Astrocyte (in vitro differentiated cells and primary cell): ENCODE results near the gene ZSCAN9. TPM values are rescaled to one million over a fixed set of nuclear protein-coding genes. Genes with fewer than 3 reads are reported as not detected.

Experiments used
- DNase-seq: peaks from one replicate; pipeline ENCODE4 v3.0.0-alpha.2; 2010; ENCODE audit warnings: low read depth
- FAIRE-seq: peaks from 2 replicates; lab custom pipeline; 2011; peaks lifted over from hg19 to GRCh38; lab: Jason Lieb, UNC
- H2AFZ ChIP-seq: 2 replicates; pipeline ENCODE4 v1.6.0; 2012; ENCODE audit warnings: low read depth, low read length, inconsistent platforms
- H3K27ac ChIP-seq: 2 replicates; pipeline ENCODE4 v1.5.1; 2011; ENCODE audit warnings: low read depth, low read length, inconsistent platforms
- H3K27me3 ChIP-seq: 2 replicates; pipeline ENCODE4 v1.6.0; 2011; ENCODE audit warnings: low read length, inconsistent platforms; ENCODE audit not compliant: insufficient read depth
- H3K36me3 ChIP-seq: 2 replicates; pipeline ENCODE4 v1.5.1; 2011; ENCODE audit warnings: low read length, inconsistent platforms; ENCODE audit not compliant: insufficient read depth
- H3K4me1 ChIP-seq: 2 replicates; pipeline ENCODE4 v1.5.1; 2011; ENCODE audit warnings: low read length, inconsistent platforms; ENCODE audit not compliant: insufficient read depth
- H3K4me2 ChIP-seq: 2 replicates; pipeline ENCODE4 v1.6.0; 2012; ENCODE audit warnings: low read length, inconsistent platforms
- H3K4me3 ChIP-seq: 2 replicates; pipeline ENCODE4 v1.5.1; 2011; ENCODE audit warnings: low read depth, mild to moderate bottlenecking, low read length, inconsistent platforms; ENCODE audit not compliant: insufficient read depth
- H3K79me2 ChIP-seq: 2 replicates; pipeline ENCODE4 v1.6.0; 2012; ENCODE audit warnings: mild to moderate bottlenecking, low read length, inconsistent platforms; ENCODE audit not compliant: insufficient read depth
- H3K9ac ChIP-seq: 2 replicates; pipeline ENCODE4 v1.6.0; 2012; ENCODE audit warnings: mild to moderate bottlenecking, low read length, inconsistent platforms
- H3K9me3 ChIP-seq: 2 replicates; pipeline ENCODE4 v1.5.1; 2012; ENCODE audit warnings: low read depth, mild to moderate bottlenecking, low read length, inconsistent platforms; ENCODE audit not compliant: insufficient read depth
- H4K20me1 ChIP-seq: 2 replicates; pipeline ENCODE4 v1.6.0; 2012; ENCODE audit warnings: low read length, inconsistent platforms; ENCODE audit not compliant: insufficient read depth
- H3K27ac Mint-ChIP-seq: one replicate; pipeline ENCODE4 v1.8.0; 2021; ENCODE audit warnings: mild to moderate bottlenecking, mixed read lengths; ENCODE audit not compliant: unreplicated experiment
- H3K27me3 Mint-ChIP-seq: one replicate; pipeline ENCODE4 v1.8.0; 2021; ENCODE audit warnings: low read depth, mixed read lengths; ENCODE audit not compliant: unreplicated experiment
- H3K36me3 Mint-ChIP-seq: one replicate; pipeline ENCODE4 v1.8.0; 2021; ENCODE audit warnings: low read depth, mixed read lengths; ENCODE audit not compliant: unreplicated experiment
- H3K4me1 Mint-ChIP-seq: one replicate; pipeline ENCODE4 v1.8.0; 2021; ENCODE audit warnings: low read depth, mixed read lengths; ENCODE audit not compliant: unreplicated experiment
- H3K4me3 Mint-ChIP-seq: one replicate; pipeline ENCODE4 v1.8.0; 2021; ENCODE audit warnings: mild to moderate bottlenecking, moderate library complexity, mixed read lengths; ENCODE audit not compliant: unreplicated experiment
- H3K9me3 Mint-ChIP-seq: one replicate; pipeline ENCODE4 v1.8.0; 2021; ENCODE audit warnings: mild to moderate bottlenecking, mixed read lengths; ENCODE audit not compliant: unreplicated experiment
- EZH2 ChIP-seq: IDR thresholded peaks from 2 replicates; pipeline ENCODE4 v1.6.1; 2012; ENCODE audit warnings: mild to moderate bottlenecking, low read length, inconsistent platforms; ENCODE audit not compliant: insufficient read depth
- total RNA-seq: library from RNA; stranded (reverse); gene quantifications from 2 replicates; pipeline ENCODE4 v1.2.1, GENCODE V29; 2021
- TF ChIP-seq, protein P1 (sequence below): IDR thresholded peaks from 2 replicates; pipeline ENCODE4 v1.5.1; 2011; ENCODE audit warnings: low read depth, mild to moderate bottlenecking, inconsistent platforms, low read length, moderate library complexity; ENCODE audit not compliant: insufficient read depth

The ZSCAN9 gene
- total RNA-seq, 1 donor from 2014 or later = 16.9 TPM

DNA sequence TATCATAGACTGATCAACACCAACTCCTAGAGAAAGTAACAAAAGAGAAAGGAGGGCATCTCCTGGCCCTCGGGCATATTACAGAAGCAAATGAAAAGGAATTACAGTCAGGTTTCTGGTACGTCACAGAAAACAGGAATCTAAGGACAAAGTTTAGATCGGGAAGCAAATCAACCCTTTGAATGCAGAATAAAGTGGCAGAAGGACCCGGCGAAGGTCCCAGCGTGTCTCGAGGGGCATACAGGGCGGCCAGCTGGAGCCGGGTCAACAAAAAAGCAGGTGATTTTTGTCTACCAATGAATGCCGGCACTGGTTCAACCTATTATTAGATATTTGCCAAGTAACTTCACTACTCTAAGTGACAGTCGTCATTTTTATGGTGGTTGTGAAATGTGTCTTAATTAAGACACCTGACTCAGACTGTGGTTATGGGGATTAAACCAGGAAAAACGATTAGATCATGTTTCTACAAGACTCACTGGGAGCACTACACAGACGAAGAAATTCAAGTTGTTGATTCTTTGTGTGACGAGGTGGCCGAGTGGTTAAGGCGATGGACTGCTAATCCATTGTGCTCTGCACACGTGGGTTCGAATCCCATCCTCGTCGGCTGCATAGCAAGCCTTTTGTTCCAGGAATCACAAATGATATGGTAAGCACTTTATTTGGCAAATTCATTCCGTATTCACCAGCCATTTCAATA is 12.4 kb upstream of the ZSCAN9 start:
- Mint-ChIP-seq H3K36me3 (no peaks in the 10 kb centered on the region), H3K9me3 (no peaks in the 10 kb centered on the region), H3K27ac (peak overlapping the region; percentile 49), H3K27me3 (peaks cover 47% of the 10 kb centered on the region), H3K4me3 (peak overlapping the region; percentile 87), H3K4me1 (peaks cover 2% of the 10 kb centered on the region)
- peak overlapping the region; percentile 96 for H3K4me2 ChIP-seq
- H3K27me3 ChIP-seq = peaks cover 46% of the 10 kb centered on the region
- H3K79me2 ChIP-seq = no peaks in the 10 kb centered on the region
- FAIRE-seq = peak; percentile 23
- H3K4me3 ChIP-seq = peak overlapping the region; percentile 82
- H2AFZ ChIP-seq = peak overlapping the region; percentile 79
- DNase-seq = peak; percentile 76
- H3K36me3 ChIP-seq = no peaks in the 10 kb centered on the region
- peak overlapping the region; percentile 77 for H3K9ac ChIP-seq
- TF ChIP-seq EZH2 = no peak
- TF ChIP-seq, protein P1, sequence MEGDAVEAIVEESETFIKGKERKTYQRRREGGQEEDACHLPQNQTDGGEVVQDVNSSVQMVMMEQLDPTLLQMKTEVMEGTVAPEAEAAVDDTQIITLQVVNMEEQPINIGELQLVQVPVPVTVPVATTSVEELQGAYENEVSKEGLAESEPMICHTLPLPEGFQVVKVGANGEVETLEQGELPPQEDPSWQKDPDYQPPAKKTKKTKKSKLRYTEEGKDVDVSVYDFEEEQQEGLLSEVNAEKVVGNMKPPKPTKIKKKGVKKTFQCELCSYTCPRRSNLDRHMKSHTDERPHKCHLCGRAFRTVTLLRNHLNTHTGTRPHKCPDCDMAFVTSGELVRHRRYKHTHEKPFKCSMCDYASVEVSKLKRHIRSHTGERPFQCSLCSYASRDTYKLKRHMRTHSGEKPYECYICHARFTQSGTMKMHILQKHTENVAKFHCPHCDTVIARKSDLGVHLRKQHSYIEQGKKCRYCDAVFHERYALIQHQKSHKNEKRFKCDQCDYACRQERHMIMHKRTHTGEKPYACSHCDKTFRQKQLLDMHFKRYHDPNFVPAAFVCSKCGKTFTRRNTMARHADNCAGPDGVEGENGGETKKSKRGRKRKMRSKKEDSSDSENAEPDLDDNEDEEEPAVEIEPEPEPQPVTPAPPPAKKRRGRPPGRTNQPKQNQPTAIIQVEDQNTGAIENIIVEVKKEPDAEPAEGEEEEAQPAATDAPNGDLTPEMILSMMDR = peak; percentile 17
- H3K4me1 ChIP-seq = peaks cover 9% of the 10 kb centered on the region
- no peaks in the 10 kb centered on the region for H4K20me1 ChIP-seq
- no peaks in the 10 kb centered on the region for H3K9me3 ChIP-seq
- no peak overlapping the region for H3K27ac ChIP-seq

DNA sequence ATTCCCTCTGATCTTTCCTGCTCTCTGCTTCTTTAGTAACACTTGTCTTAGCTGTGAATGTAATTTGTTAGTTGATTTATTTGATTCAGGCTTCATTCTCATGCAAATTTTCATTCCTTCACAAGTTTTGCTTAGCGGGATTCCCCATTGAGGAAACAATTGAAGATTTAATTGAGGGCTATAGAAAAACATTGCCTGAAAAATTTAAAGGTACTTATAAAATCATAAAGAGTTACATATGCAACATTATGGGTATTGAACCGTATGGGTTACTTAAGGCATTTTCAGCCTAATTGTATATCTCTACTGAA is 11.9 kb upstream of the ZSCAN9 start:
- Histone ChIP-seq H3K9me3 (no peaks in the 10 kb centered on the region), H3K9ac (no peak overlapping the region), H3K36me3 (no peaks in the 10 kb centered on the region), H3K79me2 (no peaks in the 10 kb centered on the region), H3K27me3 (peaks cover 41% of the 10 kb centered on the region), H3K4me1 (peaks cover 4% of the 10 kb centered on the region), H3K4me2 (peak overlapping the region; percentile 96), H2AFZ (no peak overlapping the region), H3K4me3 (peak overlapping the region; percentile 82), H4K20me1 (no peaks in the 10 kb centered on the region), H3K27ac (no peak overlapping the region)
- DNase-seq (no peak), FAIRE-seq (no peak)
- Mint-ChIP-seq H3K4me3 (peak overlapping the region; percentile 87), H3K27me3 (peaks cover 43% of the 10 kb centered on the region), H3K27ac (no peak overlapping the region), H3K4me1 (no peaks in the 10 kb centered on the region), H3K36me3 (no peaks in the 10 kb centered on the region), H3K9me3 (no peaks in the 10 kb centered on the region)
- no peak for TF ChIP-seq EZH2
- TF ChIP-seq, protein P1 = no peak

DNA sequence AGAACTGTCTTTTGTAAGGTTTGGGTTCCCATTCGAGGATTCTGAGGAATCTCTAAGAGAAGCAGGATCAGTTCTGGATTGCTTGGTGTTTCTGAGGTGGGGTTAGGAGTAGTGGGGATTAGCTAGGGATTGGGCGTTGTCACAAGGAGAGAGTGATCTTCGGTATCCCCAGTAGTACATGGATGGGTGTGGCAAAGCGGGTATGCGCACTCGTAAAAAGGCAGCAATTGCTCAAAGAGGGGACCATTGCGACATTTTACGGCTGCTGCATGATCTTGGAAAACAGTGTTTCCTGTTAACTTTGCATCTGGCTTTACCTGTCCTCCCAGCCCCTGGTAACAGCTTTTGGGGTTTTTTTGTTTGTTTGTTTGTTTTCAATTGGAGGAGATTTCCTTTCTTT is 9.7 kb upstream of the ZSCAN9 start:
- peaks cover 23% of the 10 kb centered on the region for H3K27me3 Mint-ChIP-seq
- H3K4me3 ChIP-seq = no peak overlapping the region

More for the DNA sequence above, 9.7 kb upstream of the ZSCAN9 start:
- Mint-ChIP-seq H3K4me3 (no peak overlapping the region), H3K36me3 (peaks cover 2% of the 10 kb centered on the region), H3K9me3 (no peaks in the 10 kb centered on the region), H3K4me1 (no peaks in the 10 kb centered on the region), H3K27ac (peak overlapping the region; percentile 14)
- Histone ChIP-seq H3K9me3 (no peaks in the 10 kb centered on the region), H3K9ac (no peak overlapping the region), H3K79me2 (no peaks in the 10 kb centered on the region), H2AFZ (no peak overlapping the region), H3K27me3 (peaks cover 21% of the 10 kb centered on the region), H3K36me3 (no peaks in the 10 kb centered on the region), H3K4me1 (peaks cover 3% of the 10 kb centered on the region), H3K27ac (no peak overlapping the region), H3K4me2 (peak overlapping the region; percentile 14), H4K20me1 (no peaks in the 10 kb centered on the region)
- TF ChIP-seq, protein P1 = no peak
- no peak for TF ChIP-seq EZH2
- no peak for DNase-seq
- FAIRE-seq = no peak
